ENCODE data around the gene TMEM267. TPM values are rescaled to one million over a fixed set of nuclear protein-coding genes. Genes with fewer than 3 reads are reported as not detected.
"Not testable (repeated sequence)": the region's sequence is repeated elsewhere in the genome, so short reads cannot be mapped to it uniquely, and the experiment has no call there.

Gene TMEM267
- total and polyA plus RNA-seq, 10 of the 15 experiments (the other 5 are each of a cell fraction or from before 2014, with no cell fraction given): 7.7 to 37.3 (median 13.3) TPM

DNA sequence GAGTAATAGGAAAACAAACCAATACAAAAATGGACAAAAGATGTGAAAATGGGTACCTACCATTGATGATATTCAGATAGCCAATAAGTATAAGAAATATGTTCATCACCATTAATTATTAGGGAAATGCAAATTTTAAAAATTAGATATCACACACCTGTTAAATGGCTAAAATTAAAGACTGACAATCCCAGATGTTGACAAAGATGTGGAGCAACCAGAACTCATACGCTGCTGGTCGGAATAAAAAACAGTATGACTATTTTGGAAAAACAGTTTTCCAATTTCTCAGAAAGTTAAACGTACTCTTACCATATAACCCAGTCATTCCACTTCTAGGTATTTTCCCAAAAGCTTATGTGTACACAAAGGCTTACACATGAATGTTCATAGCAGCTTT is 27.1 kb downstream of the TMEM267 start:
- Histone ChIP-seq H3K36me3 (ENCODE audit: control insufficient read depth in 2 of 2, insufficient read depth in 2 of 2, low read length in 1 of 2) (peaks cover 0 to 4% of the 10 kb centered on the region in 2 experiments; a peak in 2 of 4 replicates), H3K4me1 (ENCODE audit: control insufficient read depth, insufficient read depth, low read length) (no peaks in the 10 kb centered on the region), H4K20me1 (ENCODE audit: control insufficient read depth, insufficient read depth) (no peaks in the 10 kb centered on the region), H3K9ac (ENCODE audit: control insufficient read depth, insufficient read depth, low read length) (no peak overlapping the region), H3K4me2 (ENCODE audit: control insufficient read depth, insufficient read depth) (no peak overlapping the region), H3K27me3 (replicated peaks in 1 of 2; ENCODE audit: control insufficient read depth in 2 of 2, insufficient read depth in 2 of 2, low read length in 1 of 2) (no peaks in the 10 kb centered on the region), H2AFZ (ENCODE audit: control insufficient read depth, low read depth, low read length) (no peak overlapping the region), H3K27ac (ENCODE audit: control insufficient read depth, insufficient read depth) (no peak overlapping the region), H3K79me2 (ENCODE audit: control insufficient read depth, insufficient read depth, low read length) (no peaks in the 10 kb centered on the region), H3K4me3 (no peak overlapping the region), H3K9me3 (replicated peaks; ENCODE audit: control insufficient read depth, insufficient read depth, low read length) (no peaks in the 10 kb centered on the region; the same call in 2 of the 3 replicates)
- SMC1A ChIA-PET (ENCODE audit: uncharacterized antibody, unreplicated experiment): interaction anchor here (1.2 kb wide), 1 partner anchor 9 kb away, joined by 3 read pairs; no protein-coding TSS in a partner anchor
- intact Hi-C loops (cut with micrococcal nuclease; ENCODE audit: unreplicated experiment): no loop called here
- POLR2A ChIA-PET: no interaction called here
- RAD21 ChIA-PET (ENCODE audit: unreplicated experiment): no interaction called here
- TF ChIP-seq, protein P1, sequence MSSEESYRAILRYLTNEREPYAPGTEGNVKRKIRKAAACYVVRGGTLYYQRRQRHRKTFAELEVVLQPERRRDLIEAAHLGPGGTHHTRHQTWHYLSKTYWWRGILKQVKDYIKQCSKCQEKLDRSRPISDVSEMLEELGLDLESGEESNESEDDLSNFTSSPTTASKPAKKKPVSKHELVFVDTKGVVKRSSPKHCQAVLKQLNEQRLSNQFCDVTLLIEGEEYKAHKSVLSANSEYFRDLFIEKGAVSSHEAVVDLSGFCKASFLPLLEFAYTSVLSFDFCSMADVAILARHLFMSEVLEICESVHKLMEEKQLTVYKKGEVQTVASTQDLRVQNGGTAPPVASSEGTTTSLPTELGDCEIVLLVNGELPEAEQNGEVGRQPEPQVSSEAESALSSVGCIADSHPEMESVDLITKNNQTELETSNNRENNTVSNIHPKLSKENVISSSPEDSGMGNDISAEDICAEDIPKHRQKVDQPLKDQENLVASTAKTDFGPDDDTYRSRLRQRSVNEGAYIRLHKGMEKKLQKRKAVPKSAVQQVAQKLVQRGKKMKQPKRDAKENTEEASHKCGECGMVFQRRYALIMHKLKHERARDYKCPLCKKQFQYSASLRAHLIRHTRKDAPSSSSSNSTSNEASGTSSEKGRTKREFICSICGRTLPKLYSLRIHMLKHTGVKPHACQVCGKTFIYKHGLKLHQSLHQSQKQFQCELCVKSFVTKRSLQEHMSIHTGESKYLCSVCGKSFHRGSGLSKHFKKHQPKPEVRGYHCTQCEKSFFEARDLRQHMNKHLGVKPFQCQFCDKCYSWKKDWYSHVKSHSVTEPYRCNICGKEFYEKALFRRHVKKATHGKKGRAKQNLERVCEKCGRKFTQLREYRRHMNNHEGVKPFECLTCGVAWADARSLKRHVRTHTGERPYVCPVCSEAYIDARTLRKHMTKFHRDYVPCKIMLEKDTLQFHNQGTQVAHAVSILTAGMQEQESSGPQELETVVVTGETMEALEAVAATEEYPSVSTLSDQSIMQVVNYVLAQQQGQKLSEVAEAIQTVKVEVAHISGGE (CRISPR knock-in tag; IDR thresholded peaks at IDR 0.05): no peak
- TF ChIP-seq CBFB (IDR thresholded peaks at IDR 0.05; ENCODE audit: low read depth): no peak
- TF ChIP-seq, protein P2, sequence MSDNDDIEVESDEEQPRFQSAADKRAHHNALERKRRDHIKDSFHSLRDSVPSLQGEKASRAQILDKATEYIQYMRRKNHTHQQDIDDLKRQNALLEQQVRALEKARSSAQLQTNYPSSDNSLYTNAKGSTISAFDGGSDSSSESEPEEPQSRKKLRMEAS (IDR thresholded peaks at IDR 0.05; ENCODE audit: low read depth, low read length): no peak
- TF ChIP-seq TBL1XR1 (IDR thresholded peaks at IDR 0.05; ENCODE audit: low read depth, low read length): no peak
- TF ChIP-seq YY1 (IDR thresholded peaks at IDR 0.05; ENCODE audit: low read depth, low read length): no peak
- TF ChIP-seq ZBED1 (IDR thresholded peaks at IDR 0.05; ENCODE audit: borderline replicate concordance): no peak
- no peak for TF ChIP-seq HDGF (IDR thresholded peaks at IDR 0.05)
- TF ChIP-seq POLR2A (IDR thresholded peaks at IDR 0.05; ENCODE audit: low read depth, low read length): no peak
- no peak for TF ChIP-seq RBBP5 (conservative IDR thresholded peaks at IDR 0.05)
- no peak for TF ChIP-seq KLF5 (IDR thresholded peaks at IDR 0.05; ENCODE audit: partially characterized antibody)
- TF ChIP-seq CREB1 (IDR thresholded peaks at IDR 0.05; ENCODE audit: low read depth): no peak
- no peak for TF ChIP-seq MTA2 (IDR thresholded peaks at IDR 0.05; ENCODE audit: low read depth)
- TF ChIP-seq BACH1 (IDR thresholded peaks at IDR 0.05; ENCODE audit: borderline replicate concordance): no peak
- no peak for TF ChIP-seq MYC (IDR thresholded peaks at IDR 0.05; ENCODE audit: insufficient read depth, insufficient read length, insufficient replicate concordance, low read length, severe bottlenecking)
- no peak for TF ChIP-seq EZH2 (IDR thresholded peaks at IDR 0.05; ENCODE audit: borderline replicate concordance, control insufficient read depth, low read depth, low read length)
- no peak for TF ChIP-seq JUND (IDR thresholded peaks at IDR 0.05; ENCODE audit: low read depth, low read length)
- TF ChIP-seq SMAD5 (IDR thresholded peaks at IDR 0.05; ENCODE audit: low read depth): no peak
- TF ChIP-seq ATF7 (IDR thresholded peaks at IDR 0.05; ENCODE audit: low read depth): no peak
- TF ChIP-seq FOXK2 (IDR thresholded peaks at IDR 0.05): no peak
- in situ Hi-C loops (cut with MboI): no loop called here
- no TSS peak for BruUV-seq (replicated peaks)
- CTCF ChIA-PET: no interaction called here
- ATAC-seq: no peak
- 100% methylated on average over 3 of the region's 3 CpGs for WGBS (ENCODE audit: insufficient coverage, insufficient replicate concordance, low lambda C conversion rate, missing lambda C conversion rate)
- no peak for DNase-seq (ENCODE audit: low read depth, low spot score)
- no peak for FAIRE-seq

DNA sequence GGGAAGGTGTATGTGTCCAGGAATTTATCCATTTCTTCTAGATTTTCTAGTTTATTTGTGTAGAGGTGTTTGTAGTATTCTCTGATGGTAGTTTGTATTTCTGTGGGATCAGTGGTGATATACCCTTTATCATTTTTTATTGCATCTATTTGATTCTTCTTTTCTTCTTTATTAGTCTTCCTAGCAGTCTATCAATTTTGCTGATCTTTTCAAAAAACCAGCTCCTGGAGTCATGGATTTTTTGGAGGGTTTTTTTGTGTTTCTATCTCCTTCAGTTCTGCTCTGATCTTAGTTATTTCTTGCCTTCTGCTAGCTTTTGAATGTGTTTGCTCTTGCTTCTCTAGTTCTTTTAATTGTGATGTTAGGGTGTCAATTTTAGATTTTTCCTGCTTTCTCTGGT is 42.1 kb downstream of the TMEM267 start:
- RAD21 ChIA-PET (ENCODE audit: unreplicated experiment): not testable (repeated sequence)

More for the DNA sequence above, 42.1 kb downstream of the TMEM267 start:
- H3K4me2 ChIP-seq (ENCODE audit: control insufficient read depth, insufficient read depth); intact Hi-C loops (cut with micrococcal nuclease; ENCODE audit: unreplicated experiment); ATAC-seq; in situ Hi-C loops (cut with MboI); H4K20me1 ChIP-seq (ENCODE audit: control insufficient read depth, insufficient read depth); CTCF ChIA-PET; FAIRE-seq; POLR2A ChIA-PET; BruUV-seq (replicated peaks); H3K27ac ChIP-seq (ENCODE audit: control insufficient read depth, insufficient read depth); H3K9me3 ChIP-seq (replicated peaks; ENCODE audit: control insufficient read depth, insufficient read depth, low read length); H3K4me1 ChIP-seq (ENCODE audit: control insufficient read depth, insufficient read depth, low read length); H3K4me3 ChIP-seq; H2AFZ ChIP-seq (ENCODE audit: control insufficient read depth, low read depth, low read length); H3K36me3 ChIP-seq (ENCODE audit: control insufficient read depth in 2 of 2, insufficient read depth in 2 of 2, low read length in 1 of 2); DNase-seq (ENCODE audit: low read depth, low spot score); H3K27me3 ChIP-seq (replicated peaks in 1 of 2; ENCODE audit: control insufficient read depth in 2 of 2, insufficient read depth in 2 of 2, low read length in 1 of 2); SMC1A ChIA-PET (ENCODE audit: uncharacterized antibody, unreplicated experiment); H3K9ac ChIP-seq (ENCODE audit: control insufficient read depth, insufficient read depth, low read length); H3K79me2 ChIP-seq (ENCODE audit: control insufficient read depth, insufficient read depth, low read length): not testable (repeated sequence)

Data from GM12878 (cell line).